Measurements from ENCODE around the gene BLID. TPM values are rescaled to one million over a fixed set of nuclear protein-coding genes. Genes with fewer than 3 reads are reported as not detected.

The BLID gene
- total RNA-seq, 1 experiment from 2014 or later = not detected

GRCh38 chr11:122140500-122140899, 24.5 kb upstream of the BLID start:
- no peak overlapping the region for H2BK120ac ChIP-seq (ENCODE audit: low read depth, low read length, poor library complexity, severe bottlenecking)
- no peak overlapping the region for H4K5ac ChIP-seq (ENCODE audit: insufficient read length, low read depth, low read length)
- H3K4me3 Mint-ChIP-seq = no peak overlapping the region
- H2AFZ ChIP-seq (ENCODE audit: low read length) = no peak overlapping the region
- no peak overlapping the region for H3K4ac ChIP-seq (ENCODE audit: low read depth, low read length)
- H2AK5ac ChIP-seq (ENCODE audit: insufficient read length, low read length) = no peak overlapping the region
- no peak overlapping the region for H3K27ac ChIP-seq (ENCODE audit: insufficient read length, low read depth, low read length)
- H3K27ac Mint-ChIP-seq = no peak overlapping the region
- no peaks in the 10 kb centered on the region for H3K4me1 ChIP-seq (ENCODE audit: insufficient read depth, low read length)
- no peaks in the 10 kb centered on the region for H3K79me1 ChIP-seq (ENCODE audit: insufficient read depth, low read depth, low read length, poor library complexity, severe bottlenecking)
- no peak overlapping the region for H3T11ph ChIP-seq (ENCODE audit: low read length)
- H3K14ac ChIP-seq (ENCODE audit: insufficient read depth, low read length) = no peak overlapping the region
- peaks cover 96% of the 10 kb centered on the region for H3K27me3 Mint-ChIP-seq (ENCODE audit: low read depth)
- H3K4me1 Mint-ChIP-seq = peaks cover 0 to 9% of the 10 kb centered on the region in 2 experiments; a peak in 2 of 4 replicates
- no peak overlapping the region for H3K56ac ChIP-seq (ENCODE audit: insufficient read length, low read depth, low read length)
- no peak overlapping the region for H3K4me2 ChIP-seq (ENCODE audit: insufficient read depth, insufficient read length, low read length)
- TF ChIP-seq CTCF (conservative IDR thresholded peaks at IDR 0.05) = no peak
- H3K36me3 Mint-ChIP-seq (ENCODE audit: insufficient read depth in 1 of 3, low read depth in 3 of 3) = no peaks in the 10 kb centered on the region
- no peak overlapping the region for H2BK12ac ChIP-seq (ENCODE audit: insufficient read length, low read depth, low read length)
- H3K18ac ChIP-seq (ENCODE audit: insufficient read length, low read depth, low read length) = no peak overlapping the region
- H2BK20ac ChIP-seq (ENCODE audit: low read depth, low read length, poor library complexity, severe bottlenecking) = no peak overlapping the region
- no CpG with 5 or more reads among the region's 2 CpGs for WGBS (ENCODE audit: extremely low coverage, insufficient read length, low lambda C conversion rate)
- no peaks in the 10 kb centered on the region for H3K23me2 ChIP-seq (ENCODE audit: insufficient read length, low read depth, low read length, poor library complexity, severe bottlenecking)
- H2BK15ac ChIP-seq (ENCODE audit: low read depth, low read length) = no peak overlapping the region
- no peaks in the 10 kb centered on the region for H3K9me3 ChIP-seq (ENCODE audit: control insufficient read depth, low read depth, low read length)
- no peak overlapping the region for H3K23ac ChIP-seq (ENCODE audit: insufficient read length, low read depth, low read length)
- H4K8ac ChIP-seq (replicated peaks; ENCODE audit: insufficient read length, low read depth, low read length) = no peak overlapping the region
- no peak for DNase-seq
- no peaks in the 10 kb centered on the region for H4K20me1 ChIP-seq (ENCODE audit: control insufficient read depth, insufficient read depth, insufficient read length)
- no peaks in the 10 kb centered on the region for H3K9me3 Mint-ChIP-seq
- H3K79me2 ChIP-seq (ENCODE audit: insufficient read depth, low read length) = no peaks in the 10 kb centered on the region
- no peak overlapping the region for H4K91ac ChIP-seq (ENCODE audit: insufficient read length, low read depth, low read length)
- H3K27me3 ChIP-seq (ENCODE audit: insufficient read depth, low read length) = peaks cover 23% of the 10 kb centered on the region; the same call in 1 of the 2 replicates
- H2BK5ac ChIP-seq (ENCODE audit: insufficient read length, low read length) = no peak overlapping the region
- H3K9ac ChIP-seq (ENCODE audit: extremely low read depth, insufficient read length, low read length) = no peak overlapping the region
